ENCODE measurements around the gene TACR2.

TACR2 gene

DNA sequence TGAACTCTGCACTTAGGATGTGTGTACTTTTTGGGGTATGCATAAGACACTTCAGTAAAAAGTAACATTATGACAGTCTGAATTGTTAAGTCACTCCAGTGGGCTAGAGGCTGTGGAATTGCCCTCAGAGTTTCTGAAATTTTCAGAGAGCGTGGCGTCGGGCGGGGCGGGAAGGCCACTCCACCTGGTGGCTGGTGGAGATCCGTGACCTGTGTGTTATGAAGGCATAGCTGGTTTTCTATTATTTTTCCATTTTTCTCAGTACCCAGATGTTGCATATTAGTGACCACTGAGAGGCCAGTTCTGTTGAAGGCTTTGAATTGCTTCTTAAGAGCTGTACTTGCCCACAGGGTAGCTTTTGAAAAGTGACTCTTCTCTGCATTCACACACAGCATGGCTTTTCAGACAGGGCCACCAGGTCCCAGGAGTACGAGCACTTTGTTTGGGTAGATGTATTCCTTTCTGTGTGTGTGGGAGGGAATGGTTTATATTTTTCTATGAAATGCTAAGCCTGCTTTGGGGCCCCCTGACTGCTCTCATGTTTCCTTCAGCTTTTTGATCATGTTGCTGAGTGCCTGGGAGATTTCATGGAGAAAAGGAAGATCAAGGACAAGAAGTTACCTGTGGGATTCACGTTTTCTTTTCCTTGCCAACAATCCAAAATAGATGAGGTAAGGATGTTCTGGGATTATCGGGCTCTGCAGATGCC is 52.3 kb downstream of the TACR2 start:
- no peak for DNase-seq

DNA sequence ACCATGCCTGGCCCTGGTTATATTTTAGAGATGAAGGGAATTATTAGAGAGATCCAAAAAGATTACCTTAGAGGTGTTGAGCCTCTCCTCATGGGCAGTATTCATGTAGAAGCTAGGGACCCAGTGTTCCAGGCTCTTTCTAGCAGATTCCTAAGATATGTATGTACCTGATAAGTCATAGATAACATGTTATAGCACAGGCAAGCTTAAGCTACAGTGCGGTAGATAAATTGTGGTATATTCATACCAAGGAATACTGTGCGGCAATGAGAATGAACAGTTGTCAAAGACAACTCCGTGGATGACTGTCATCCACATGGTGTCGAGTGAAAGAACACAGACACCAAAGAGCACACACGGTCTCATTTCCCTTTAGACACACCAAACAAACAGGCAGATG is 53.1 kb downstream of the TACR2 start:
- no peak for DNase-seq

DNA sequence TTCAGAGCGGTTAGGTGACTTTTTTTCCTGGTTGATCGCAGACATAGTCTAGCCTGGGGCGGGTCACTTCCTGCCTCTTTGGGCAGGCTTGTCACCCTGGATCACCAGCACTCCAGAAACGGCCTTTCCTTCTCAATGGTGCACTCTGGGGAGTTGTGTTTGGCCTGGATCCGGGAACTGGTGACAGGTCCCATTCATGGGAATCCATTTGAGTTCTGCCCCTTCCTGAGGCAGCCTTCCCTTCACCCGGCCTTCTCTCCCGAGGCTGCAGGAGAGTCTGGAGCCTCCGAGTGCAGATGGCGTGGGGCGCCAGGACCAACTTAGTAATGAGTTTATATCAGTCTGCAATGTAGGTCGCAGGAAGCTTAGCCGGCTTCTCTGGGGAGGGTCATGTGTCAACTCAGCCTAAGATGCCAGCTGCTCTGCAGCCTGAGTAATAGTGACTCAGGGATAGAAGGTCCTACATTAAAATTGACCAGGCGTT is 54.2 kb downstream of the TACR2 start:
- no peak for DNase-seq

DNA sequence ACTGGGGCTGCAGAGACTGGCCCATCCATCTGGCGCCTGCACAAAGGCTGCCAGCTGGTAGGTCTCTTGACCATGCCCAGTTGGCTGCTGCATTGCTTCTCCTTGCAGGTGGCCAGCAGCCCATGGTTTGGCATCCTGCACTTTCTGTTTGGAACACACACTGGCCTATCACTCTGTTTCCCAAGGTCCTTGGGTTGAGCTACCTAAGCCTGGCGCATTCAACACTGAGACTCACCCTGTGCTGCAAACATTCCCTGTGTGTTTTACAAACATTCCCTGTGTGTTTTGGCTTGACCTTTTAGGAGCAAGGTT is 55.5 kb downstream of the TACR2 start:
- DNase-seq, result no peak

DNA sequence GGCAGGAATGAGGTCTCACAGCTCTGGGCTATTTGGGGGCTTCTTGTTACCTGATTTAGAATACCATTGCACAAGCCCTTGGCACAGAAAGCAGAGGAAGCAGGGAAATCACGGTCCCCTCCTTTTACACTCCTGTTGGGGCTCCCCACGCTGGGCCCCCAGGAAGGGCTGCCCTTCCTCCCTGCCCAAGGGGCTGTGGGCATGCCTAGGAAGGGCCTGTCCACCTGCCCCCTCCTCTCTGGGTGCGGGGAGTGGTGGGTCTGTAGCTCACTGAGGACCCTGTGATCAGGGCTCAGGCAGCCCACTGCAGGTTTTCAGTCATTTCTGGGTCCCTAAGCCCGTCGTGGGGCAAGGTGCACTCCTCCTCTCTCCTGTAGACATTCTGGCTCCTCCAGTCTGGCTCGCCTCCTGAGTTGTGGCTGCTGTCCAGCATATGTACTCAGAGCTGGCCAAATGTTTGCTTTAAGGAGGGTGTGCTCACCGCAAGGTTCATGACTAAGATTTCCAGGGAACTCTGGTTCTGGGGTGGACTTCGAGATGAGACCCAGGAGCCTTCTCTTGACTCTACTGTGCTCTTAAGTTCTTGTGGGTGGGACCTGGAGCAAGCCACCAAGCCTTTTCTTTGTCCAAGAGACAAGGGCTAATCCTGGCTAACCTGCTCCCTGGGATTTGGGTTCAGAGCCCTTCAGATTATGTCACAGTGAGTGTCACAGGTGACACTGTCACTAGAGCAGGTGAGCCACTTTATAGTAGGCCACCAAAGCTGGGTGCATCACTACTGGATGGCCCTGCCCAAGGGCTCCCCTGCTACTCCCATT is 56.0 kb downstream of the TACR2 start:
- DNase-seq, result no peak

DNA sequence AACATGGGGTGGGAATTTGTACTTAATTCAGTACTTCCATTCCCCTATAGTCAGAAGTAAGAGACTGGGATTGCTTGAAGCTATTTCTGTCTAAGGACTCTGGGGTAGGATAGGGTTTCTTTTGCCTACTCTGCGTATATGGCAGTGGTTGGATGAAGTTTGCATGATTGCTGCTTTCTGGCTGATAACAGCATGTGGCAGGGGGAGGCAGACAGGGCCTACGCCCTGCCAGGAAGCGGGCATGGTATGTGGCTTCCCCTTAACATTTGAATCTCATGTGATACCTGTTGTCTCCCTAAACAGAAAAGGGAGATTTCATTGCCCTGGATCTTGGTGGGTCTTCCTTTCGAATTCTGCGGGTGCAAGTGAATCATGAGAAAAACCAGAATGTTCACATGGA is 57.1 kb downstream of the TACR2 start:
- no peak for DNase-seq

DNA sequence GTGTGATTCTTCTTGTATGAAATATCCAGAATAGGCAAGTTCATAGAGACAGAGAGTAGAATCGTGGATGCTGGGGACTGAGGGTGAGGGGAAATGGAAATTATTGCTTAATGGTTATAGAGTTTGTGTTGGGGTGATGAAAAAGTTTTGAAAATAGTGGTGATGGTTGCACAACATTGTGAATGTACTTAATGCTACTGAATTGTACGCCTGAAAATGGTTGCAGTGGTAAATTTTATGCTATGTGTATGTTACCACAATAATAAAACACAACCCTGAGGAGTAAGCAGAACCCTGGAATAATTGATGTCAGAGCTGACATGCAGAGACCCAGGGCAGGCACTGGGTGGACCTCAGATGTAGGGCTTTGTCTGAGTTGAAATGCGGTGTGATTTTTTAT is 57.6 kb downstream of the TACR2 start:
- no peak for DNase-seq

DNA sequence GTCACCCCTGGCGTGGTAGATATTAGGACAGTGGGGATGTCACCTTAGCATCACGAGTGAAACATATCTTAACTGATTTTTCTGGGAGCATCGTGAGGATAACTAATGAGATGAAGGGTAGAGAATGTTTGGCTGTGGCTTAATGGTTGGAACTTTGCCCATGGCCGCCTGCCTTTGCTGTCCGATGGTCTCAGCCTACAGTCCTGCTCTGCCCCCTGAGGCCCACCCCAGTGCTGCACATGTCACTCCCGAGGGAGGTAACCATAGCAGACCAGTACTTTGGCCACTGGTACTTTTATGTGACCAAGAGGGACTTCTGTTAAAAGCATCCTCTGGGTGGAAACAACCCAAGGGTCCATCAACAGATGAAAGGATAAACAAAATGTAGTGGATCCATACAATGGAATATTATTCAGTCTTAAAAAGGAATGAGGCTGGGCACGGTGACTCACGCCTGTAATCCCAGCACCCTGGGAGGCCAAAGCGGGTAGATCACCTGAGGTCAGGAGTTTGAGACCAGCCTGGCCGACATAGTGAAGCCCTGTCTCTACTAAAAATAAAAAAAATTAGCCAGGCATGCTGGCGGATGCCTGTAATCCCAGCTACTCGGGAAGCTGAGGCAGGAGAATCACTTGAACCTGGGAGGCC is 58.4 kb downstream of the TACR2 start:
- no peak for DNase-seq

DNA sequence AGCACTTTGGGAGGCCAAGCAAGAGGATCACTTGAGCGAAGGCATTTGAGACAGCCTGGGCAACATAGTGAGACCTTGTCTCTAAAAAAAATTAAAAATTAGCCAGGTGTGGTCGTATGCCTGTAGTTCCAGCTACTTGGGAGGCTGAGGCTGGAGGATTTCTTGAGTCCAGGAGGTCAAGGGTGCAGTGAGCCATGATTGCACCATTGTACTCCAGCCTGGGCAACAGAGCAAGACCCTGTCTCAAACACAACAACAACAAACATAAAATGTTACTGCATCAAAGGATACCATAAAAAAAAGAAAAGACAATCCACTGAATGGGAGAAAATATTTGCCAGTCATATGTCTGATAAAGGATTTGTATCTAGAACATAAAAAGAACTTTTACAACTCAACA is 60.5 kb downstream of the TACR2 start:
- DNase-seq, result no peak

DNA sequence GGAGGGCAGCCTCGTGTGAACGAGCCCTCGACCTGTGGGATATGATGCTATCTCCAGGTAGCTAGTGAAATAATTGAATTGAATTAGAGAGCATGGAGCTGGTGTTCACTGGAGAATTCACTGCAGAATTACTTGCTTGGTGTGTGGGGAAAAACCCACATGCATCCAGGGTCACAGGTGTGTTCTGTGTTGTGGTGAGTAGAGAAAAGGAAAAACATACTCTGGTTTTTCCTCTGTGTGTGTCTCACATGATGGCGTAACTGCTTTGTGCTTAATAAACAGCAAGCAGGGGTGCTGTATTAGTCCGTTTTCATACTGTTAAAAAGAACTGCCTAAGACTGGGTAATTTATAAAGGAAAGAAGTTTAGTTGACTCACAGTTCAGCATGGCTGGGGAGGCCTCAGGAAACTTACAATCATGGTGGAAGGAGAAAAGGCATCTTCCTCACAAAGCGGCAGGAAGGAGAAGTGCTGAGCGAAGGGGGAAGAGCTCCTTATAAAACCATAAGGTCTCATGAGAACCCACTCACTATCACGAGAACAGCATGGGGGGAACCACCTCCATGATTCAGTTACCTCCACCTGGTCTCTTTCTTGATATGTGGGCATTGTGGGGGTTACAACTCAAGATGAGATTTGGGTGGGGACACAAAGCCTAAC is 62.6 kb downstream of the TACR2 start:
- no peak for DNase-seq
